ENCODE data around the gene LHX5.

LHX5 gene

DNA sequence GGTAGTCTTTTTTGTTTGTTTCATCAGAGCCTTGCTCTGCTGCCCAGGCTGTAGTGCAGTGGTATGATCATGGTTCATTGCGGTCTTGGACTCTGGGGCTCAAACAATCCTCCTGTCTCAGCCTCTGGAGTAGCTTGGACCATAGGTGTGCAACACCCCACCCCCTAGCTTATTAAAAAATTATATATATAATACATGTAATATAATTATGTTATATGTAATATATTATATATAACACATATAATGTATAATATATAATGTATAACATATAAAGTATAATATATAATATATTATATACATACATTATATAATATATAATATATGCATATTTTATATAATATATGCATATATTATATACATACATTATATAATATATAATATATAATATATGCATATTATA is 21.8 kb downstream of the LHX5 start:
- Mint-ChIP-seq H3K27me3 (peaks cover 20% of the 10 kb centered on the region), H3K4me3 (no peak overlapping the region), H3K4me1 (peaks cover 8% of the 10 kb centered on the region), H3K27ac (no peak overlapping the region), H3K9me3 (peaks cover 14% of the 10 kb centered on the region), H3K36me3 (no peaks in the 10 kb centered on the region)
- ATAC-seq (ENCODE audit: low read depth) (no peak), DNase-seq (ENCODE audit: low spot score in 2 of 2) (no peak)

DNA sequence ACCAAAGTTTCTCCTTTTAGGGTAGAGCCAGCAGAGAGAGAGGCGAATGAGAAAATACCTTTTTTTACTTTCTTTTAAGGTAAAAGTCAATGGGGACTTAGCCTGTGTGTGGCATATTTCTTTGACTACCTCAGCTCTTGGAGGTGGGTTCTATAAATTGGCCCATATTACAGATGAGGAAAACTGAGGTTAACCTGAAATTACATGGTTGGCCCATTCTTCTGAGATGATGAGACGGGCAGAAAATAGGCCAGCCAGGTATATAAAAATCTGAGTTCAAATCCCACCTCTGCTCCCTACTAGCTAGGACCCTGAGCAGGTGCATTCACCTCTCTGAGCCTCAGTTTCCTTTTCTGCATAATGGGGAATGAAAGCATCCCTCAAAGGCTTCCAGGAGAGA is 22.4 kb downstream of the LHX5 start:
- H3K27me3 Mint-ChIP-seq, result peaks cover 21% of the 10 kb centered on the region
- no peak for DNase-seq (ENCODE audit: low spot score in 2 of 2)
- no peaks in the 10 kb centered on the region for H3K36me3 Mint-ChIP-seq
- no peak overlapping the region for H3K27ac Mint-ChIP-seq
- ATAC-seq (ENCODE audit: low read depth), result no peak
- no peak overlapping the region for H3K4me3 Mint-ChIP-seq
- peaks cover 8% of the 10 kb centered on the region for H3K4me1 Mint-ChIP-seq
- peaks cover 14% of the 10 kb centered on the region for H3K9me3 Mint-ChIP-seq

DNA sequence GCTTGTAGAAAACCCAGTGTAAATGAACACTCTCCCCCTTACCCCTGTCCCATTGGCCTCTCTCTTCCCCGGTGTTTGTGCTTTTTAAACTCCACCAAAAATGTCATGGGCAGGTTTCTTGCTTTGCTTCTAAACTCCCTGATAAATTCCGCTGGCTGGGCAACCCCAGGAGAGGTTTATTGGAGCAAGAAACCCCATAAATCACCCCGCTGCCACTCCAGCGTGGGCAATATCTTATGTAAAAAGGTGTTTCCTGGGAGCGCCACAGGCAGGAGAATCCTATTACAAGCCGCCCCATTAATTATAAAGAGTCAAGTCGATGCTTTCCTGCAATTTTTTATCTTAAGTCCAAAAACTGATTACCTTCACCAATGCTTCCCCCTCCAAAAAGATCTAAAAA is 22.8 kb downstream of the LHX5 start:
- Mint-ChIP-seq H3K4me1 (peaks cover 8% of the 10 kb centered on the region), H3K27me3 (peaks cover 21% of the 10 kb centered on the region), H3K36me3 (no peaks in the 10 kb centered on the region), H3K27ac (no peak overlapping the region), H3K9me3 (peaks cover 14% of the 10 kb centered on the region), H3K4me3 (no peak overlapping the region)
- ATAC-seq (ENCODE audit: low read depth), result no peak
- DNase-seq (ENCODE audit: low spot score in 2 of 2), result no peak

DNA sequence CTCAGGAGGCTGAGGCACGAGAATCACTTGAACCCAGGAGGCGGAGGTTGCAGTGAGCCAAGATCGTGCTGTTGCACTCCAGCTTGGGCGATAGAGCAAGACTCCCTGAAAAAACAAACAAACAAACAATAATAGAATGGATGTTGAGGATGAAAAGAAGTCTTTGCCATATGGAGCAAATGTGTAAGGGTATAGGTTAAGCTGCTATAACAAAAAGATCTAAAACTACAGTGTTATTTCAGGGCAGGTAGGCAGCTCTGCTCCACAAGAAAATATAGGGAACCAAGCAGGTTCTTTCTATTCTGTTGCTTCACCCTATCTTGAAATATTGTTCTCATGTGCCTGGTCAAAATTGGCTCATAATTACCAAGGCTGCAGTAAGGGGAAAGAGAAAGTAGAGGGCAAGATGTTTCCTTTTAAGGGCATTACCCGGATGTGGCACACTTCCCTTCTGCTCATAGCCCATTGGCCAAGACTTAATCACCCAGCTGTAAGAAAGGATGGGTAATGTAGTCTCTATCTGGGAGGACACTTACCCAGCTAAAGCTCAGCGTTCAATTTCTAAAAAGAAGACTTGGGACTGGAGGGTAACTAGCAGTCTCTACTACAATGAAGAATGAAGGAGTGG is 26.0 kb downstream of the LHX5 start:
- no peak overlapping the region for H3K4me3 Mint-ChIP-seq
- H3K9me3 Mint-ChIP-seq, result peaks cover 12% of the 10 kb centered on the region
- DNase-seq (ENCODE audit: low spot score in 2 of 2) (no peak), ATAC-seq (ENCODE audit: low read depth) (peak; percentile 42)
- no peaks in the 10 kb centered on the region for H3K36me3 Mint-ChIP-seq
- no peak overlapping the region for H3K27ac Mint-ChIP-seq
- peaks cover 5% of the 10 kb centered on the region for H3K4me1 Mint-ChIP-seq
- H3K27me3 Mint-ChIP-seq, result peaks cover 23% of the 10 kb centered on the region

DNA sequence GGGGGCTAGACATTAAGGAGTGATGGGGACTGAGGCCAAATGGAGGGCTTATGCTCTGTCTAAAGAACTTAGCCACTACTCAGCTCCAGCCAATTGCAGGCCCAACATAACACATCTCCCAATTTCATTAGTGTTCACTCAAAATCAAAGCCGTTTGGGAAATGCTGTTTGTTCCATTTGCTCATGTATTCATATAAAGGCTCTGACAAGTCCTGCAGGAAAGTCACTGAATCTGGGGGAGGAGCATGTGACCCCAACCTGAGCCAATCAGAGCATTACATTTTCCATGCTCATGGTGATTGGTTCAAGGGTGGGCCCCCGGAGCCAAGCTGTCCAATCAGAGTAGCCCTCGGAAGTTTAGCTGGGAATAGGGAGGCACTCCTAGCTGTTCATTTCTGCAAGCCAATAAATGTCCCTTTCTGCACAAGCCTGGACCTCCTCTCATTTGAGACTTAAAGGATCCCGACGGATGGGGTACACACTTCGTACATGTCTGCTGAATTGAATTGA is 28.6 kb downstream of the LHX5 start:
- Mint-ChIP-seq H3K36me3 (no peaks in the 10 kb centered on the region), H3K27me3 (peaks cover 24% of the 10 kb centered on the region), H3K27ac (no peak overlapping the region), H3K4me3 (no peak overlapping the region), H3K9me3 (peaks cover 12% of the 10 kb centered on the region), H3K4me1 (no peaks in the 10 kb centered on the region)
- DNase-seq (ENCODE audit: low spot score in 2 of 2) (no peak), ATAC-seq (ENCODE audit: low read depth) (no peak)

DNA sequence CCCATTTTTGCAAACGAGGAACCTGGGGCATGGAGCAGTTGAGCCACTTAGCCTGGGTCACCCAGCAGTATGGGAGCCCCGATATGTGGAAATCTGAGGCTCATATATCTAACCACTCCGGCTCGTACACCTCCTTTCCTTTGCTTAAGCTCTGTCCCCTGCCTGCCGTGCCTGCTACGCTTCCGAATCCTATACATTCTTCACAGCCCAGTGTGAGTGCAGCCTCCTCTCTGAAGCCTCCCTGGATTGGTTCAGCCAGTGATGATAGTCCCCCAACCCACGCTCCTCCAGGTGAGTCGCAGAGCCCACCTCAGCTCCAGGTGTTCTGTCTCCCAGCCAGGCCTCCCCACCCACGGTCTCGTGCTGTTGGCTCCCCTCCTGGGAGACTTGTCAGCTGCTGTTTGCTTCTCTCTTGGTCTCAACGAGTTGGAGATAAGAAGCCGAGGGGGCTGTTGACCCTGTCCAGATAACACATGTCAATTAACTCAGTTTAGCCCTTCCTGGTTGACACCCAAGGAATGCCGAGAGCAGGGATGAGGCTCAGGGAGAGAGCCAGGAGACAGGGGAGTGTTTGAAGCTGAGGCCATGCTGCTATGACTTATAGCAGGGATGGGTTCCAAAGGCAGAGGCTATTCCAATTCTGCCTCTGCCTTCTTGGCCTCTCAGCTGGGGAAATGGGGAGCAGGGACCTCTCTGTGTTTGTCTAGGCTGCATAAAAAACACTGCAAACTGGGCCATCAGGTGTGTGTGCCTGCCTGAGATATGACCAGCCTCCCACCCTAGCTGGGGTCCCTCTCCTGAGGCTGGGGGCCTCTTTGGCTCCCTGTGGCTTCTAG is 30.5 kb downstream of the LHX5 start:
- peaks cover 17% of the 10 kb centered on the region for H3K27me3 Mint-ChIP-seq

DNA sequence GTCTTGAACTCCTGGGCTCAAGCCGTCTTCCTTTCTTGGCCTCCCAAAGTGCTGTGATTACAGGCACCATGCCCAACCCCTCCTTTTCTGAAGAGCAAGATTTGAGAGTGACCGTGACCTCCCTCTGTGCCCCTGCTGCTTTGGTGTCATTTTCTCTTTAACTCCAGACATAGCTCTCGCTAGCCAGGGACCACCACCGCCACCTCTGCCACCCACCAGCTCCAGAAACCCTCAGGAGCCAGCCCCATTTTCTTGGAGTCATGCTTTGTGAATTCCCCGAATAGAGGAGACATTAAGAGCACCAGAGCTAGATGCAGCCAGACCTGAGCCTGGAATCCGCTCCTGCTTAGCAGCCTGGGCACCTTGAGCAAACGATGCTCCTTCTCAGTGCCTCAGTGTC is 31.3 kb downstream of the LHX5 start:
- DNase-seq (ENCODE audit: low spot score in 2 of 2), result no peak
- Mint-ChIP-seq H3K9me3 (peaks cover 3% of the 10 kb centered on the region), H3K4me1 (no peaks in the 10 kb centered on the region), H3K36me3 (no peaks in the 10 kb centered on the region), H3K27ac (no peak overlapping the region), H3K4me3 (no peak overlapping the region), H3K27me3 (peaks cover 12% of the 10 kb centered on the region)
- no peak for ATAC-seq (ENCODE audit: low read depth)

More for the DNA sequence above, 30.5 kb downstream of the LHX5 start:
- Mint-ChIP-seq H3K9me3 (peaks cover 7% of the 10 kb centered on the region), H3K36me3 (no peaks in the 10 kb centered on the region), H3K4me1 (no peaks in the 10 kb centered on the region), H3K4me3 (no peak overlapping the region), H3K27ac (no peak overlapping the region)
- DNase-seq (ENCODE audit: low spot score in 2 of 2) (no peak), ATAC-seq (ENCODE audit: low read depth) (no peak)

DNA sequence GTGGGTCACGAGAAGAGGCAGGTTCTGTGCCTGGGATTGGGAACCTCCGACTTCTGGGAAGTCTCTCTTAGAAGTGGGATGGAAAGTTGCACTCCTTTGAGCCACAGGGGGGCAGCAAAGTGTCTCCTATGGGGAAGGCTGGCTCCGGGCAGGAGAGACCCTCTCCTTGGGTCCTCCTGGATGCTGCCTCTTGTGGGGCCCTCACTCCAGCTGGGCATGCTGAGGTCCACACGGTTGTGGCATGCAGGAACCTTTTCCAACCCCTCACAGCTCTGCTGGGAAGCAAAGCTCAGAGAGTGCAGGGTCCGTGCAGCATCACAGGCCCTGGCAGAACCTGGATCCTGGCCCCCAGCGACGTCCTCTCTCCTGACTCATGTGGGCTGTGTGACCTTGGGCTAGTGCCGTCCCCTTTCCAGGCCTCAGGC is 32.1 kb downstream of the LHX5 start:
- no peak overlapping the region for H3K4me3 Mint-ChIP-seq
- no peak for DNase-seq (ENCODE audit: low spot score in 2 of 2)
- ATAC-seq (ENCODE audit: low read depth), result no peak
- H3K4me1 Mint-ChIP-seq, result no peaks in the 10 kb centered on the region
- H3K9me3 Mint-ChIP-seq, result no peaks in the 10 kb centered on the region
- H3K36me3 Mint-ChIP-seq, result no peaks in the 10 kb centered on the region
- H3K27ac Mint-ChIP-seq, result no peak overlapping the region
- peaks cover 7% of the 10 kb centered on the region for H3K27me3 Mint-ChIP-seq

DNA sequence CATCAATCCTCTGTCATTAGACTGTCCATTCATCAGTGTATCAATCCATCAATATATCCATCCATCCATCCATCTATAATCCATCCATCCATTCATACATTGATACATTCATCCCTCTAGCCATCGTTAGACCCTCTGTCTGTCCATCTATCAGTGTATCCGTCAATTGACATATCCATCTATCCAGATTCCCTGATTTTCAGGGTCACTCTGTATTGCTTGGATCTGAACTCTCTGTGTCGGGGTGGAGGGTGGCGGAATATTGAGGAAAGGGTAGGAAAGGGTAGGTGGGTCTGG is 32.4 kb downstream of the LHX5 start:
- DNase-seq (ENCODE audit: low spot score in 2 of 2) (no peak), ATAC-seq (ENCODE audit: low read depth) (no peak)
- H3K4me1 Mint-ChIP-seq, result no peaks in the 10 kb centered on the region
- H3K27me3 Mint-ChIP-seq, result peaks cover 7% of the 10 kb centered on the region
- no peaks in the 10 kb centered on the region for H3K9me3 Mint-ChIP-seq
- H3K27ac Mint-ChIP-seq, result no peak overlapping the region
- no peak overlapping the region for H3K4me3 Mint-ChIP-seq
- no peaks in the 10 kb centered on the region for H3K36me3 Mint-ChIP-seq

DNA sequence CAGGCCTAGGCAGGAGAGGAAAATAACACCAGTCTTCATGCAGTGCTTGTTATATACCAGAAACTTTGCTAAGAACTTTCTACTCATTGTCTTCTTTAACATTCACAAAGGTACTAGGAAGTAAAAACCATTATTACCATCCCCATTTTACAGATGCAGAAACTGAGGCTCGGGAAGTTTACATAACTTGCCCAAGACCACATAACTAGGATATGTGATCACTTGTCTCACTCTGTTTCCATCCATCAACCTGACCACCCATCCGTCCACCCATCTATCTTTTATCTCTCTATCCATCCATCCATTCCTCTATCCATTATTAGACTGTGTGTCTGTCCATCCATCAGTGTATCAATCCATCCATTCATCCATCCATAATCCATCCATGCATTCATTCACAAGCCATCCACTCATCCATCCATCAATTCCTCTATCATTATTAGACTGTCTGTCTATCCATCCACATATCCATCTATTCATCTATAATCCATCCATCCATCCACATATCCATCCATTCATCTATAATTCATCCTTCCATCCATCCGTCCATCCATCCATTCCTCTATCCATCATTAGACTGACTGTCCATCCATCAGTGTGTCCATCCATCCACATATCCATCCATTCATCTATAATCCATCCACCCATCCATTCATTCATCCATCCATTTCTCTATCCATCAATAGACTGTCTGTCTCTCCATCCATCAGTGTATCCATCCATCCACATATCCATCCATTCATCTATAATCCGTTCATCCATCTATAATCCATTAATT is 33.0 kb downstream of the LHX5 start:
- no peaks in the 10 kb centered on the region for H3K9me3 Mint-ChIP-seq
- DNase-seq (ENCODE audit: low spot score in 2 of 2) (no peak), ATAC-seq (ENCODE audit: low read depth) (no peak)
- H3K36me3 Mint-ChIP-seq, result no peaks in the 10 kb centered on the region
- no peak overlapping the region for H3K4me3 Mint-ChIP-seq
- no peaks in the 10 kb centered on the region for H3K4me1 Mint-ChIP-seq
- no peak overlapping the region for H3K27ac Mint-ChIP-seq
- H3K27me3 Mint-ChIP-seq, result peaks cover 7% of the 10 kb centered on the region

DNA sequence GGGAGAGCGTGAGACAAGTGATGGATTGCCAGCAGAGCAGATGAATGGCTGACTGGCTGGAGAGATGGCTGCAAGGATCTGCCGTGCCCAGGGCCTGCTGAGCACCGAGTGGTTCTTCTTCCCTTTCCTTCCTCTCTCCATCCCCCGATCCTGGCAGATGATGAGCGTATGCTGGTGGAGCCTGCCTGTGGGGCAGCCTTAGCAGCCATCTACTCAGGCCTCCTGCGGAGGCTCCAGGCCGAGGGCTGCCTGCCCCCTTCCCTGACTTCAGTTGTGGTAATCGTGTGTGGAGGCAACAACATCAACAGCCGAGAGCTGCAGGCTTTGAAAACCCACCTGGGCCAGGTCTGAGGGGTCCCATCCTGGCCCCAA is 34.0 kb downstream of the LHX5 start:
- Mint-ChIP-seq H3K27ac (no peak overlapping the region), H3K36me3 (no peaks in the 10 kb centered on the region), H3K4me1 (no peaks in the 10 kb centered on the region), H3K9me3 (no peaks in the 10 kb centered on the region), H3K4me3 (no peak overlapping the region), H3K27me3 (peaks cover 7% of the 10 kb centered on the region)
- no peak for ATAC-seq (ENCODE audit: low read depth)
- DNase-seq (ENCODE audit: low spot score in 2 of 2), result no peak

DNA sequence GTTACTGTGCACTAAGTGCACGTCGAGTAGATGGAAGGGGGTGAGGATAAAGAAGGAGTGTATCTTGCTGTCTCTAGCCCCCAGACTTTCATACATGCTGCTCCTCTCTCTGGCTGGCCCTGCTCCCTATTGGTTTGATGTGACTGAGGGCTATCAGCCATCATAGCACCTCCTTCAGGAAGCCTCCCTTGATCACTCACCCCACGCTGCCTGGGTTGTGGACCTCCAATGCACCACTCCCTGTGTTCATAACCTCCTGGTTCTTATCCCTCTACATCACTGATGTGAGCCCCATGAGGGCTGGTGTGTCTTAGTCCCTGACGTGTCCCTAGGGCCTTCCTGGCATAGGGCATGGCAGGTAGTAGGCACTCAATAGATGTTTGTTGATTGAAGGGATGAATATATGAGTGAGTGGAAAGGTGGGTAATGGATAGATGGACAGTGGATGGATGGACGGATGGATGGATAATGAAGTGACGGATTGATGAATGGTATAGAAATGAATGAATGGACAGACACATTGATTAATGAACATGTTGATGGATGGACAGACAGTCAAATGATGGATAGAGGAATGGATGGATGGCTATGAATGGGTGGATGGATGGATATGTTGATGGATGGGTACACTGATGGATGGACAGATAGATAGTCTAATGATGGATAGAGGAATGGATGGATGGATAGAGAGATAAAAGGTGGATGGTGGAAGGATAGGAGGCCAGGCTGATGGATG is 34.5 kb downstream of the LHX5 start:
- Mint-ChIP-seq H3K36me3 (peaks cover under 1% of the 10 kb centered on the region), H3K27ac (no peak overlapping the region), H3K9me3 (no peaks in the 10 kb centered on the region), H3K4me3 (no peak overlapping the region), H3K27me3 (peaks cover 10% of the 10 kb centered on the region), H3K4me1 (no peaks in the 10 kb centered on the region)
- DNase-seq (ENCODE audit: low spot score in 2 of 2), result no peak
- no peak for ATAC-seq (ENCODE audit: low read depth)

DNA sequence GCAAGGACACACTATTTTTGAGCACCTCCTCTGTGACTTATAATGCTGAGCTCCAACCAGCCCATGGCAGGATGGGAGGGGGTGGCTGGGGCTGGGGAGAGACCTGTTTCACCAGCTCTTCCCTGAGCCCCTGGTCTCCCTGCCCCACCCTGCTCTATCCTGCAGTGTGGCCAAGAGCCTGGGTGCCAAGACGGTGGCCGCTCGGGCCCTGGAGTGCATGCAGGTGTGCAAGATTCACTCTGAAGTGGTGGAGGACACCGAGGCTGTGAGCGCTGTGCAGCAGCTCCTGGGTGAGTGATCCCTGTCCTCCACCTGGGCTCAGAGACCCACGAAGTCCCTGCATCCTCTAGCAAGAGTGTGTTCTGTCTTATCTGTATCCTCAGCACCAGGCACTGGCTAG is 35.1 kb downstream of the LHX5 start:
- Mint-ChIP-seq H3K27ac (no peak overlapping the region), H3K36me3 (peaks cover 2% of the 10 kb centered on the region), H3K4me1 (no peaks in the 10 kb centered on the region), H3K4me3 (no peak overlapping the region), H3K27me3 (peaks cover 12% of the 10 kb centered on the region), H3K9me3 (no peaks in the 10 kb centered on the region)
- ATAC-seq (ENCODE audit: low read depth) (no peak), DNase-seq (ENCODE audit: low spot score in 2 of 2) (no peak)

DNA sequence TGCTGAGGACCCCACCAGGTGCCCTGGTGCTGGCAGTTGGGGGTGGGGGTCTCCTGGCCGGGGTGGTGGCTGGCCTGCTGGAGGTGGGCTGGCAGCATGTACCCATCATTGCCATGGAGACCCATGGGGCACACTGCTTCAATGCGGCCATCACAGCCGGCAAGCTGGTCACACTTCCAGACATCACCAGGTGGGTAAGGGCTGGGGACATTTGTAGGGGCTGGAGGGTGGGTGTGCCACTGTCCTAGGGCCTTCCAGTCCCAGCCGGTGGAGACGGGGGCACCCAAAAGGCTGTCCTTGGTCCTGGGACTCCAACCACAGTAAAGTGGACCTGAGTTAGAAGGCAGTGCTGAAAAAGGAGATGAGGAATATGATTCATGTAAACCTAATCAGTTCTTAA is 36.3 kb downstream of the LHX5 start:
- Mint-ChIP-seq H3K4me1 (no peaks in the 10 kb centered on the region), H3K27me3 (peaks cover 19% of the 10 kb centered on the region), H3K4me3 (no peak overlapping the region), H3K36me3 (peaks cover 2% of the 10 kb centered on the region), H3K9me3 (no peaks in the 10 kb centered on the region), H3K27ac (no peak overlapping the region)
- no peak for DNase-seq (ENCODE audit: low spot score in 2 of 2)
- no peak for ATAC-seq (ENCODE audit: low read depth)
